ENCODE measurements around the gene UBE2E3.

- TF ChIP-seq CTCF (conservative IDR thresholded peaks at IDR 0.05), result no peak
- no peak for TF ChIP-seq ZFX (IDR thresholded peaks at IDR 0.05)
Observed at GRCh38 chr2:180938451-180938850, 42.0 kb upstream of the UBE2E3 start.

Measured in C4-2B (cell line).